Measurements from ENCODE around the gene TRMT61A. TPM values are rescaled to one million over a fixed set of nuclear protein-coding genes. Genes with fewer than 3 reads are reported as not detected.

Gene TRMT61A
- total and polyA plus RNA-seq, 2 of the 4 experiments (the other 2 are of a cell fraction), result 5.7 to 16.2 TPM

- BruUV-seq (replicated peaks), result no TSS peak
- intact Hi-C loops (cut with micrococcal nuclease) (no loop called here), in situ Hi-C loops (cut with MboI; ENCODE audit: low sequenced_read_pairs) (no loop called here), dilution Hi-C loops (cut with HindIII; ENCODE audit: low sequenced_read_pairs, unreplicated experiment) (no loop called here)
- Histone ChIP-seq H4K5ac (ENCODE audit: low read depth, low read length) (no peak overlapping the region), H2AK9ac (replicated peaks; ENCODE audit: low read depth, low read length, poor library complexity) (no peak overlapping the region), H3K14ac (replicated peaks; ENCODE audit: low read depth, low read length) (no peak overlapping the region), H4K8ac (ENCODE audit: low read depth in 2 of 2, low read length in 2 of 2) (no peak overlapping the region), H3K27me3 (ENCODE audit: control insufficient read depth, insufficient read depth, low read length) (no peaks in the 10 kb centered on the region), H3K4me3 (ENCODE audit: insufficient read depth, low read depth, low read length) (no peak overlapping the region), H3K4ac (ENCODE audit: low read depth, low read length) (no peak overlapping the region), H3K9me3 (ENCODE audit: control insufficient read depth, insufficient read depth, low read length) (no peaks in the 10 kb centered on the region), H3K18ac (ENCODE audit: low read depth, low read length) (no peak overlapping the region), H3K9me1 (ENCODE audit: insufficient read depth, low read length) (0 out of 2 replicates have a peak, but pooled peaks cover 3% of the 10 kb centered on the region), H2BK5ac (ENCODE audit: low read depth, low read length, poor library complexity, severe bottlenecking) (no peak overlapping the region), H3K79me1 (ENCODE audit: low read depth in 1 of 2, low read length in 2 of 2) (peaks cover 11 to 29% of the 10 kb centered on the region in 2 experiments), H3K4me1 (ENCODE audit: control insufficient read depth, insufficient read depth, low read length) (0 out of 2 replicates have a peak, but pooled peaks cover 2% of the 10 kb centered on the region), H2BK15ac (ENCODE audit: low read depth, low read length) (no peak overlapping the region), H3K56ac (ENCODE audit: extremely low read depth, insufficient read depth, low read length) (no peak overlapping the region), H3K27ac (ENCODE audit: insufficient read depth, low read length) (no peak overlapping the region), H3K4me2 (ENCODE audit: low read depth, low read length) (no peak overlapping the region), H2AK5ac (ENCODE audit: low read depth, low read length) (no peak overlapping the region), H4K91ac (ENCODE audit: insufficient read depth, low read depth, low read length) (no peak overlapping the region), H2BK120ac (ENCODE audit: low read depth, low read length) (no peak overlapping the region), H2AFZ (replicated peaks; ENCODE audit: low read length, poor library complexity) (no peak overlapping the region), H4K20me1 (ENCODE audit: insufficient read depth, low read length) (peaks cover 4% of the 10 kb centered on the region; the same call in 1 of the 2 replicates), H2BK20ac (ENCODE audit: low read depth, low read length) (no peak overlapping the region), H3K36me3 (ENCODE audit: control insufficient read depth, insufficient read depth, low read length) (peaks cover 59% of the 10 kb centered on the region), H3K9ac (ENCODE audit: low read depth, low read length) (no peak overlapping the region), H3K23ac (ENCODE audit: low read depth, low read length) (no peak overlapping the region)
- ATAC-seq (ENCODE audit: low read depth), result no peak
- WGBS, 2 experiments (ENCODE audit: extremely low coverage in 2 of 2, insufficient read length in 1 of 2), result 80% methylated on average over 1 of the region's 3 CpGs; no CpG with 5 or more reads in 1 of the 2 experiments
- TF ChIP-seq MAFK (IDR thresholded peaks at IDR 0.05; ENCODE audit: low read depth, low read length) (no peak), MXI1 (IDR thresholded peaks at IDR 0.05; ENCODE audit: borderline replicate concordance, low read depth, low read length) (no peak), CHD1 (IDR thresholded peaks at IDR 0.05; ENCODE audit: low read depth, low read length) (no peak), SMC3 (IDR thresholded peaks at IDR 0.05; ENCODE audit: low read depth, low read length) (no peak), CEBPB (IDR thresholded peaks at IDR 0.05; ENCODE audit: low read depth, low read length) (no peak), BHLHE40 (IDR thresholded peaks at IDR 0.05; ENCODE audit: low read depth, low read length) (no peak), RCOR1 (IDR thresholded peaks at IDR 0.05; ENCODE audit: insufficient replicate concordance, low read length) (no peak), NFE2L2 (IDR thresholded peaks at IDR 0.05; ENCODE audit: low read depth, low read length) (no peak), USF2 (IDR thresholded peaks at IDR 0.05; ENCODE audit: low read depth, low read length) (no peak), FOS (IDR thresholded peaks at IDR 0.05; ENCODE audit: low read depth, low read length) (no peak), CTCF (conservative IDR thresholded peaks at IDR 0.05; ENCODE audit: low read depth, low read length) (no peak), MAZ (IDR thresholded peaks at IDR 0.05; ENCODE audit: borderline replicate concordance, low read depth, low read length) (no peak)
- TF ChIP-seq, protein P1, sequence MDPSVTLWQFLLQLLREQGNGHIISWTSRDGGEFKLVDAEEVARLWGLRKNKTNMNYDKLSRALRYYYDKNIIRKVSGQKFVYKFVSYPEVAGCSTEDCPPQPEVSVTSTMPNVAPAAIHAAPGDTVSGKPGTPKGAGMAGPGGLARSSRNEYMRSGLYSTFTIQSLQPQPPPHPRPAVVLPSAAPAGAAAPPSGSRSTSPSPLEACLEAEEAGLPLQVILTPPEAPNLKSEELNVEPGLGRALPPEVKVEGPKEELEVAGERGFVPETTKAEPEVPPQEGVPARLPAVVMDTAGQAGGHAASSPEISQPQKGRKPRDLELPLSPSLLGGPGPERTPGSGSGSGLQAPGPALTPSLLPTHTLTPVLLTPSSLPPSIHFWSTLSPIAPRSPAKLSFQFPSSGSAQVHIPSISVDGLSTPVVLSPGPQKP (IDR thresholded peaks at IDR 0.05; ENCODE audit: borderline replicate concordance, low read depth, low read length), result no peak
- ChIA-PET CTCF (no interaction called here), POLR2A (ENCODE audit: unreplicated experiment) (no interaction called here)
- DNase-seq, result no peak
Measured at GRCh38 chr14:103507751-103508150, 21.2 kb upstream of the TRMT61A start.
